GM15510 (cell line): Measurements from ENCODE around the gene VWA8.

Experiments
- POLR2A ChIP-seq: IDR thresholded peaks from 3 replicates; pipeline ENCODE4 v1.6.1; 2011; ENCODE audit warnings: borderline replicate concordance; ENCODE audit not compliant: insufficient read length; ENCODE audit errors: extremely low read depth

The VWA8 gene

GRCh38 chr13:41944635-41945397 is 16.1 kb downstream of the VWA8 start:
- no peak for TF ChIP-seq POLR2A

- TF ChIP-seq POLR2A = no peak
These were observed 16.7 kb downstream of the VWA8 start for GRCh38 chr13:41944229-41944628.

- TF ChIP-seq POLR2A = no peak
These were observed 18.3 kb downstream of the VWA8 start for GRCh38 chr13:41942462-41943094.

GRCh38 chr13:41941174-41941573 is 19.7 kb downstream of the VWA8 start:
- no peak for TF ChIP-seq POLR2A

- no peak for TF ChIP-seq POLR2A
These were observed 21.5 kb downstream of the VWA8 start for GRCh38 chr13:41939398-41939797.

GRCh38 chr13:41938918-41939317 is 22.0 kb downstream of the VWA8 start:
- TF ChIP-seq POLR2A = no peak

- TF ChIP-seq POLR2A = no peak
These were observed 23.5 kb downstream of the VWA8 start for GRCh38 chr13:41937388-41937787.

GRCh38 chr13:41935501-41935900 is 25.4 kb downstream of the VWA8 start:
- no peak for TF ChIP-seq POLR2A

- no peak for TF ChIP-seq POLR2A
These were observed 25.9 kb downstream of the VWA8 start for GRCh38 chr13:41934994-41935393.

GRCh38 chr13:41934120-41934519 is 26.8 kb downstream of the VWA8 start:
- TF ChIP-seq POLR2A = no peak

- TF ChIP-seq POLR2A = no peak
These were observed 29.6 kb downstream of the VWA8 start for GRCh38 chr13:41931337-41931736.

- TF ChIP-seq POLR2A = no peak
These were observed 30.8 kb downstream of the VWA8 start for GRCh38 chr13:41930154-41930553.

GRCh38 chr13:41928323-41928722 is 32.6 kb downstream of the VWA8 start:
- TF ChIP-seq POLR2A = no peak

GRCh38 chr13:41925014-41925413 is 35.9 kb downstream of the VWA8 start:
- no peak for TF ChIP-seq POLR2A

- TF ChIP-seq POLR2A = no peak
These were observed 41.0 kb downstream of the VWA8 start for GRCh38 chr13:41919741-41920487.
